CD14-positive monocyte (primary cell): ENCODE results near the gene ANKRD29. TPM values are rescaled to one million over a fixed set of nuclear protein-coding genes. Genes with fewer than 3 reads are reported as not detected.

Experiments
- DNase-seq, 3 donors: peaks; one replicate each; pipeline ENCODE4 v3.0.0-alpha.2; 2011 to 2022
- H2AFZ ChIP-seq: 2 replicates; pipeline ENCODE4 v1.6.0; 2012; ENCODE audit warnings: mild to moderate bottlenecking, low read depth, low read length, inconsistent platforms; ENCODE audit not compliant: insufficient read depth, poor library complexity, severe bottlenecking
- H3K27ac ChIP-seq, 2 donors: 1 replicate in 1 of 2; 2 replicates in 1 of 2; pipeline ENCODE4 v1.5.1; 2012 to 2013; ENCODE audit warnings: low read length in 2 of 2, control low read depth in 1 of 2, inconsistent platforms in 1 of 2, low read depth in 1 of 2, mild to moderate bottlenecking in 1 of 2
- H3K27me3 ChIP-seq, 2 donors: one replicate each; pipeline versions ENCODE4 v1.6.0 to v1.6.1; 2011 to 2013; ENCODE audit warnings: low read length in 2 of 2; ENCODE audit not compliant: control insufficient read depth in 2 of 2, insufficient read depth in 2 of 2
- H3K36me3 ChIP-seq, 2 donors: replicated peaks in 1 of 2; 1 replicate in 1 of 2; 2 replicates in 1 of 2; pipeline versions ENCODE4 v1.5.1 to v1.6.1; 2012 to 2013; ENCODE audit warnings: low read length in 2 of 2, control low read depth in 1 of 2, inconsistent platforms in 1 of 2, mild to moderate bottlenecking in 1 of 2; ENCODE audit not compliant: insufficient read depth in 2 of 2, control insufficient read depth in 1 of 2
- H3K4me1 ChIP-seq, 2 donors: 1 replicate in 1 of 2; 2 replicates in 1 of 2; pipeline versions ENCODE4 v1.5.1 to v1.6.1; 2012 to 2013; ENCODE audit warnings: low read length in 2 of 2, control low read depth in 1 of 2, inconsistent platforms in 1 of 2, mild to moderate bottlenecking in 1 of 2, moderate library complexity in 1 of 2; ENCODE audit not compliant: insufficient read depth in 2 of 2, control insufficient read depth in 1 of 2
- H3K4me2 ChIP-seq: replicated peaks from 2 replicates; pipeline ENCODE3; 2012; ENCODE audit warnings: low read length, moderate library complexity, mild to moderate bottlenecking; ENCODE audit not compliant: poor library complexity, severe bottlenecking; ENCODE audit errors: extremely low read depth
- H3K4me3 ChIP-seq, 3 experiments: fragments of 200-600 bp in 1 of 3; sonication (generic) in 1 of 3; replicated peaks in 1 of 3; 1 replicate in 2 of 3; 2 replicates in 1 of 3; pipeline ENCODE4 v1.5.1; 2011 to 2013; ENCODE audit warnings: low read length in 3 of 3, mild to moderate bottlenecking in 3 of 3, control low read depth in 2 of 3, low read depth in 2 of 3, inconsistent platforms in 1 of 3, moderate library complexity in 1 of 3
- H3K79me2 ChIP-seq: 2 replicates; pipeline ENCODE4 v1.6.0; 2012; ENCODE audit warnings: mild to moderate bottlenecking, control low read depth, inconsistent platforms, low read length, moderate library complexity; ENCODE audit not compliant: insufficient read depth
- H3K9ac ChIP-seq: 2 replicates; pipeline ENCODE4 v1.6.0; 2017; ENCODE audit warnings: low read length, mild to moderate bottlenecking; ENCODE audit not compliant: insufficient read depth, poor library complexity, severe bottlenecking
- H3K9me3 ChIP-seq, 2 donors: replicated peaks in 1 of 2; 1 replicate in 1 of 2; 2 replicates in 1 of 2; pipeline versions ENCODE4 v1.5.1 to v1.6.1; 2012 to 2013; ENCODE audit warnings: low read length in 2 of 2, control low read depth in 1 of 2; ENCODE audit not compliant: control insufficient read depth in 1 of 2, insufficient read depth in 1 of 2
- H4K20me1 ChIP-seq: 2 replicates; pipeline ENCODE4 v1.6.0; 2012; ENCODE audit warnings: mild to moderate bottlenecking, low read length, control low read depth, moderate library complexity; ENCODE audit not compliant: insufficient read depth
- H3K27ac Mint-ChIP-seq, 7 donors: one replicate each; pipeline ENCODE4 v1.8.0; 2020; ENCODE audit warnings: mild to moderate bottlenecking in 7 of 7, mixed read lengths in 7 of 7, moderate library complexity in 6 of 7, inconsistent platforms in 2 of 7
- H3K27me3 Mint-ChIP-seq, 3 donors: one replicate each; pipeline ENCODE4 v1.8.0; 2021 to 2022; ENCODE audit warnings: low read depth in 3 of 3, mild to moderate bottlenecking in 3 of 3, mixed read lengths in 3 of 3, moderate library complexity in 3 of 3, inconsistent platforms in 1 of 3
- H3K36me3 Mint-ChIP-seq, 2 donors: one replicate each; pipeline ENCODE4 v1.8.0; 2020; ENCODE audit warnings: mixed read lengths in 2 of 2, inconsistent platforms in 1 of 2, mild to moderate bottlenecking in 1 of 2
- H3K4me1 Mint-ChIP-seq: one replicate; pipeline ENCODE4 v1.8.0; 2020; ENCODE audit warnings: mild to moderate bottlenecking, mixed read lengths
- H3K4me3 Mint-ChIP-seq, 2 donors: one replicate each; pipeline ENCODE4 v1.8.0; 2020; ENCODE audit warnings: mild to moderate bottlenecking in 2 of 2, mixed read lengths in 2 of 2, moderate library complexity in 1 of 2
- H3K9me3 Mint-ChIP-seq, 7 donors: one replicate each; pipeline ENCODE4 v1.8.0; 2020 to 2022; ENCODE audit warnings: mixed read lengths in 7 of 7, mild to moderate bottlenecking in 6 of 7, moderate library complexity in 6 of 7, inconsistent platforms in 2 of 7
- WGBS: methylation state at CpG from one replicate; pipeline ENCODE4 v1.1.5; 2013; ENCODE audit warnings: missing lambda C conversion rate; ENCODE audit not compliant: insufficient coverage; 5-methylcytosine and 5-hydroxymethylcytosine counted together
- intact Hi-C, 2 donors: fragments of 100-400 bp; cut with micrococcal nuclease; formaldehyde crosslinking; loops; one replicate each; pipeline versions ENCODE4 v1.15.0 to v1.15.1; 2023
- polyA plus RNA-seq, 3 donors: library from polyadenylated mRNA; depleted of rRNA in 1 of 3; unstranded in 2 of 3; stranded (reverse) in 1 of 3; fragments of 300-500 nt in 2 of 3; fragments of >200 nt in 1 of 3; fragmentation: Illumina TruSeq in 2 of 3; gene quantifications; 1 replicate in 2 of 3; 2 replicates in 1 of 3; pipeline ENCODE4 v1.2.3, GENCODE V29; 2012 to 2021
- TF ChIP-seq, protein P1 (sequence below): fragments of 200-600 bp; IDR thresholded peaks from one replicate; pipeline ENCODE4 v1.8.0; 2022; ENCODE audit warnings: antibody characterized with exemption, mild to moderate bottlenecking

Gene ANKRD29
- polyA plus RNA-seq, 3 donors = 0.03 to 0.11 TPM; not detected in 1

GRCh38 chr18:23669804-23670405 lies 7.2 kb upstream of the ANKRD29 start:
- no peaks in the 10 kb centered on the region for H3K36me3 Mint-ChIP-seq
- Histone ChIP-seq H3K36me3 (no peaks in the 10 kb centered on the region), H3K4me3 (no peak overlapping the region), H4K20me1 (no peaks in the 10 kb centered on the region), H2AFZ (no peak overlapping the region), H3K79me2 (no peaks in the 10 kb centered on the region), H3K4me2 (no peak overlapping the region), H3K4me1 (peaks cover 0 to 4% of the 10 kb centered on the region in 2 donors), H3K27ac (no peak overlapping the region), H3K9me3 (no peaks in the 10 kb centered on the region), H3K27me3 (peaks cover 4 to 5% of the 10 kb centered on the region in 2 donors), H3K9ac (no peak overlapping the region)
- H3K27me3 Mint-ChIP-seq = peaks cover 20 to 33% (median 24%) of the 10 kb centered on the region in 3 donors
- no peak overlapping the region for H3K4me3 Mint-ChIP-seq
- peaks cover 0 to 3% (median 0%) of the 10 kb centered on the region in 7 donors for H3K9me3 Mint-ChIP-seq
- H3K4me1 Mint-ChIP-seq = peaks cover 5% of the 10 kb centered on the region
- intact Hi-C loops = no loop called here
- H3K27ac Mint-ChIP-seq = no peak overlapping the region
- DNase-seq = no peak
- no CpG with 5 or more reads among the region's 4 CpGs for WGBS
- TF ChIP-seq, protein P1, sequence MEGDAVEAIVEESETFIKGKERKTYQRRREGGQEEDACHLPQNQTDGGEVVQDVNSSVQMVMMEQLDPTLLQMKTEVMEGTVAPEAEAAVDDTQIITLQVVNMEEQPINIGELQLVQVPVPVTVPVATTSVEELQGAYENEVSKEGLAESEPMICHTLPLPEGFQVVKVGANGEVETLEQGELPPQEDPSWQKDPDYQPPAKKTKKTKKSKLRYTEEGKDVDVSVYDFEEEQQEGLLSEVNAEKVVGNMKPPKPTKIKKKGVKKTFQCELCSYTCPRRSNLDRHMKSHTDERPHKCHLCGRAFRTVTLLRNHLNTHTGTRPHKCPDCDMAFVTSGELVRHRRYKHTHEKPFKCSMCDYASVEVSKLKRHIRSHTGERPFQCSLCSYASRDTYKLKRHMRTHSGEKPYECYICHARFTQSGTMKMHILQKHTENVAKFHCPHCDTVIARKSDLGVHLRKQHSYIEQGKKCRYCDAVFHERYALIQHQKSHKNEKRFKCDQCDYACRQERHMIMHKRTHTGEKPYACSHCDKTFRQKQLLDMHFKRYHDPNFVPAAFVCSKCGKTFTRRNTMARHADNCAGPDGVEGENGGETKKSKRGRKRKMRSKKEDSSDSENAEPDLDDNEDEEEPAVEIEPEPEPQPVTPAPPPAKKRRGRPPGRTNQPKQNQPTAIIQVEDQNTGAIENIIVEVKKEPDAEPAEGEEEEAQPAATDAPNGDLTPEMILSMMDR = no peak

DNA sequence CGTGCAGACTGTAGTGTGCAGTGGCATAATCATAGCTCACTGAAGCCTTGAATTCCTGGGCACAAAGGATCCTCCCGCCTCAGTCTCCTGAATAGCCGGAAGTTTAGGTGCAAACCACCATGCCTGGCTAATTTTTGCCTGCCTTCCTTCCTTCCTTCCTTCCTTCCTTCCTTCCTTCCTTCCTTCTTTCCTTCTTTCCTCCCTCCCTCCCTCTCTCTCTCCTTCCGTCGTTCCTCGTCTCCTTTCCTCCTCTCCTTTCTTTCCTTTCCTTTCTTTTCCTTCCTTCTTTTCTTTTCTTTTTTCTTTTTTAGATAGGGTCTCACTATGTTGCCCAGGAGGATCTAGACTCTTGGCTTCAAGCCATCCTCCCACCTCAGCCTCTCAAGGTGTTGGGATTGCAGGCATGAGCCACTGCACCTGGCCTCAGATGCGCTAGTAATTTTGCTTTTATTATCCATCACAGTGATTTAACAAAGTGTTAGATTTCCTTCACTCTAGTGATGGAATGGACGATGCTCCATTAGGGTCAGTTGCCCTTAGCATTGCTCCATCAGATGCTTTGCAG lies 6.6 kb upstream of the ANKRD29 start:
- H2AFZ ChIP-seq = no peak overlapping the region
- intact Hi-C loops = no loop called here
- no peaks in the 10 kb centered on the region for H4K20me1 ChIP-seq
- peaks cover 0 to 4% of the 10 kb centered on the region in 2 donors for H3K4me1 ChIP-seq
- Mint-ChIP-seq H3K27ac (no peak overlapping the region), H3K9me3 (peaks cover 0 to 3% (median 0%) of the 10 kb centered on the region in 7 donors), H3K36me3 (no peaks in the 10 kb centered on the region), H3K27me3 (peaks cover 24 to 39% (median 26%) of the 10 kb centered on the region in 3 donors), H3K4me3 (no peak overlapping the region), H3K4me1 (peaks cover 5% of the 10 kb centered on the region)
- H3K27me3 ChIP-seq = peaks cover 7 to 11% of the 10 kb centered on the region in 2 donors
- H3K4me3 ChIP-seq = no peak overlapping the region
- no peak overlapping the region for H3K27ac ChIP-seq
- TF ChIP-seq, protein P1 = no peak
- no peaks in the 10 kb centered on the region for H3K9me3 ChIP-seq
- H3K4me2 ChIP-seq = no peak overlapping the region
- no peak for DNase-seq
- 91% methylated on average over 6 of the region's 8 CpGs for WGBS
- H3K36me3 ChIP-seq = no peaks in the 10 kb centered on the region
- no peak overlapping the region for H3K9ac ChIP-seq
- no peaks in the 10 kb centered on the region for H3K79me2 ChIP-seq
